ENCODE results near the gene BANF2.

DNA sequence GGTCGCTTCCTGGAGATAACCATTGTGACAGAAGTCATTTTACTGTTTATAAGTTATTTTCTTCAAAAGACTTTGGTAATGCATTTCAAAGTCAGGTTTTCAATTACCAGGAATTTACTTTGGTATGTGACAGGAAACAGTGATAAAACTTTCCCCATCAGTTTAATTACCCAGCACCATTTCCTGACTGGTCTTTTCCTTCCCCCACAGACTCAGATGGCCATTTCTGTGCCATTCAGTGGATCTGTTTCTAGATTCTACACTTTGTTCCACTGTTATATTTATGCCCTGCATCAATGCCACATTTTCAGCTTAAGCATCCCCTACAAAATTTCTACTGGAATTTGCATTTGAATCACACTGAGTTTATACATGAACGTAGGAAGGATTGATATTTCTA lies 34.0 kb upstream of the BANF2 start:
- TF ChIP-seq CTCF (conservative IDR thresholded peaks at IDR 0.05; ENCODE audit: low read depth, low read length) = no peak
- TF ChIP-seq EZH2 (IDR thresholded peaks at IDR 0.05; ENCODE audit: borderline replicate concordance, low read depth, low read length, poor library complexity, severe bottlenecking) = no peak
